Central memory CD8-positive, alpha-beta T cell (primary cell): ENCODE results near the gene BACH2.

ENCODE experiments used
- ATAC-seq: fragments of 150-1000 bp; cut with Tn5 transposase; replicated peaks from 2 replicates; pipeline ENCODE4 v1.10.0; 2022; ENCODE audit warnings: mild to moderate bottlenecking, moderate FRiP score, moderate number of reproducible peaks; ENCODE audit not compliant: poor library complexity, severe bottlenecking; ENCODE audit errors: extremely low read depth
- DNase-seq, 2 donors: peaks; one replicate each; pipeline ENCODE4 v3.0.0; 2021; ENCODE audit warnings: low spot score in 2 of 2
- H3K27ac Mint-ChIP-seq: one replicate; pipeline ENCODE4 v1.8.0; 2022; ENCODE audit warnings: low read depth, mild to moderate bottlenecking, moderate library complexity, mixed read lengths
- H3K27me3 Mint-ChIP-seq: one replicate; pipeline ENCODE4 v1.8.0; 2022; ENCODE audit warnings: mixed read lengths
- H3K36me3 Mint-ChIP-seq: one replicate; pipeline ENCODE4 v1.8.0; 2022; ENCODE audit warnings: mild to moderate bottlenecking, moderate library complexity, mixed read lengths; ENCODE audit not compliant: insufficient read depth
- H3K4me1 Mint-ChIP-seq: one replicate; pipeline ENCODE4 v1.8.0; 2022; ENCODE audit warnings: mixed read lengths
- H3K4me3 Mint-ChIP-seq: one replicate; pipeline ENCODE4 v1.8.0; 2022; ENCODE audit warnings: mild to moderate bottlenecking, moderate library complexity, mixed read lengths
- H3K9me3 Mint-ChIP-seq: one replicate; pipeline ENCODE4 v1.8.0; 2022; ENCODE audit warnings: mixed read lengths

BACH2 gene

GRCh38 chr6:90297115-90297866, 648 bp upstream of the BACH2 start:
- ATAC-seq = no peak
- Mint-ChIP-seq H3K9me3 (no peaks in the 10 kb centered on the region), H3K36me3 (peaks cover 21% of the 10 kb centered on the region), H3K4me3 (peak overlapping the region; percentile 82), H3K27ac (peak overlapping the region; percentile 84), H3K4me1 (peaks cover 17% of the 10 kb centered on the region), H3K27me3 (peaks cover 34% of the 10 kb centered on the region)
- no peak for DNase-seq

- ATAC-seq (peak; percentile 46), DNase-seq (peak; percentile 53 to 54)
- Mint-ChIP-seq H3K27ac (peak overlapping the region; percentile 84), H3K4me3 (peak overlapping the region; percentile 82), H3K4me1 (peaks cover 17% of the 10 kb centered on the region), H3K27me3 (peaks cover 26% of the 10 kb centered on the region), H3K9me3 (no peaks in the 10 kb centered on the region), H3K36me3 (peaks cover 28% of the 10 kb centered on the region)
Observed at GRCh38 chr6:90295854-90296340, 746 bp downstream of the BACH2 start.

GRCh38 chr6:90294989-90295853, 1.4 kb downstream of the BACH2 start:
- H3K27ac Mint-ChIP-seq = peak overlapping the region; percentile 84
- peaks cover 17% of the 10 kb centered on the region for H3K4me1 Mint-ChIP-seq
- peaks cover 31% of the 10 kb centered on the region for H3K36me3 Mint-ChIP-seq
- peak overlapping the region; percentile 82 for H3K4me3 Mint-ChIP-seq
- H3K27me3 Mint-ChIP-seq = peaks cover 22% of the 10 kb centered on the region
- peak; percentile 55 to 66 for DNase-seq
- ATAC-seq = peak; percentile 35
- no peaks in the 10 kb centered on the region for H3K9me3 Mint-ChIP-seq

GRCh38 chr6:90294614-90294988, 2.0 kb downstream of the BACH2 start:
- Mint-ChIP-seq H3K9me3 (no peaks in the 10 kb centered on the region), H3K4me1 (peaks cover 17% of the 10 kb centered on the region), H3K4me3 (peak overlapping the region; percentile 82), H3K27ac (peak overlapping the region; percentile 84), H3K36me3 (peaks cover 34% of the 10 kb centered on the region), H3K27me3 (peaks cover 17% of the 10 kb centered on the region)
- DNase-seq = peak in 1 of 2 donors; percentile 40
- ATAC-seq = no peak

- DNase-seq (no peak), ATAC-seq (no peak)
- Mint-ChIP-seq H3K27ac (peak overlapping the region; percentile 84), H3K9me3 (no peaks in the 10 kb centered on the region), H3K4me3 (peak overlapping the region; percentile 82), H3K36me3 (peaks cover 35% of the 10 kb centered on the region), H3K27me3 (peaks cover 17% of the 10 kb centered on the region), H3K4me1 (peaks cover 17% of the 10 kb centered on the region)
Observed at GRCh38 chr6:90294008-90294511, 2.6 kb downstream of the BACH2 start.

GRCh38 chr6:90293319-90293953, 3.2 kb downstream of the BACH2 start:
- peak overlapping the region; percentile 82 for H3K4me3 Mint-ChIP-seq
- DNase-seq (no peak), ATAC-seq (no peak)
- peaks cover 35% of the 10 kb centered on the region for H3K36me3 Mint-ChIP-seq
- peaks cover 23% of the 10 kb centered on the region for H3K4me1 Mint-ChIP-seq
- no peak overlapping the region for H3K27ac Mint-ChIP-seq
- peaks cover 22% of the 10 kb centered on the region for H3K27me3 Mint-ChIP-seq
- no peaks in the 10 kb centered on the region for H3K9me3 Mint-ChIP-seq

GRCh38 chr6:90291565-90291964, 5.1 kb downstream of the BACH2 start:
- H3K4me3 Mint-ChIP-seq = no peak overlapping the region
- H3K4me1 Mint-ChIP-seq = peaks cover 28% of the 10 kb centered on the region
- peaks cover 38% of the 10 kb centered on the region for H3K36me3 Mint-ChIP-seq

GRCh38 chr6:90290811-90291420, 5.7 kb downstream of the BACH2 start:
- Mint-ChIP-seq H3K4me1 (peaks cover 35% of the 10 kb centered on the region), H3K4me3 (peak overlapping the region; percentile 6), H3K36me3 (peaks cover 36% of the 10 kb centered on the region), H3K27me3 (peaks cover 27% of the 10 kb centered on the region), H3K27ac (no peak overlapping the region), H3K9me3 (no peaks in the 10 kb centered on the region)
- ATAC-seq = no peak
- no peak for DNase-seq

More at GRCh38 chr6:90291565-90291964, 5.1 kb downstream of the BACH2 start:
- peaks cover 27% of the 10 kb centered on the region for H3K27me3 Mint-ChIP-seq
- ATAC-seq (no peak), DNase-seq (no peak)
- H3K27ac Mint-ChIP-seq = no peak overlapping the region
- no peaks in the 10 kb centered on the region for H3K9me3 Mint-ChIP-seq

GRCh38 chr6:90289902-90290301, 6.7 kb downstream of the BACH2 start:
- Mint-ChIP-seq H3K4me3 (no peak overlapping the region), H3K4me1 (peaks cover 41% of the 10 kb centered on the region), H3K27me3 (peaks cover 27% of the 10 kb centered on the region), H3K27ac (no peak overlapping the region), H3K36me3 (peaks cover 30% of the 10 kb centered on the region), H3K9me3 (no peaks in the 10 kb centered on the region)
- ATAC-seq (no peak), DNase-seq (no peak)

- ATAC-seq (no peak), DNase-seq (no peak)
- no peak overlapping the region for H3K27ac Mint-ChIP-seq
- no peaks in the 10 kb centered on the region for H3K9me3 Mint-ChIP-seq
- peaks cover 26% of the 10 kb centered on the region for H3K36me3 Mint-ChIP-seq
- H3K4me3 Mint-ChIP-seq = no peak overlapping the region
- peaks cover 38% of the 10 kb centered on the region for H3K4me1 Mint-ChIP-seq
- peaks cover 17% of the 10 kb centered on the region for H3K27me3 Mint-ChIP-seq
Observed at GRCh38 chr6:90288404-90288803, 8.2 kb downstream of the BACH2 start.

GRCh38 chr6:90286884-90287488, 9.7 kb downstream of the BACH2 start:
- Mint-ChIP-seq H3K36me3 (peaks cover 30% of the 10 kb centered on the region), H3K9me3 (no peaks in the 10 kb centered on the region), H3K27me3 (peaks cover 16% of the 10 kb centered on the region), H3K4me3 (peak overlapping the region; percentile 82), H3K4me1 (peaks cover 38% of the 10 kb centered on the region), H3K27ac (peak overlapping the region; percentile 85)
- ATAC-seq = no peak
- DNase-seq = no peak
